ENCODE data around the gene KHSRP. TPM values are rescaled to one million over a fixed set of nuclear protein-coding genes. Genes with fewer than 3 reads are reported as not detected.
A peak's percentile ranks its signal among the peaks of the same experiment; 100 is the strongest.

The KHSRP gene
- total and polyA plus RNA-seq, 2 of the 13 experiments (the other 11 are each of a cell fraction or from before 2014, with no cell fraction given) = 72.1 to 129 TPM

DNA sequence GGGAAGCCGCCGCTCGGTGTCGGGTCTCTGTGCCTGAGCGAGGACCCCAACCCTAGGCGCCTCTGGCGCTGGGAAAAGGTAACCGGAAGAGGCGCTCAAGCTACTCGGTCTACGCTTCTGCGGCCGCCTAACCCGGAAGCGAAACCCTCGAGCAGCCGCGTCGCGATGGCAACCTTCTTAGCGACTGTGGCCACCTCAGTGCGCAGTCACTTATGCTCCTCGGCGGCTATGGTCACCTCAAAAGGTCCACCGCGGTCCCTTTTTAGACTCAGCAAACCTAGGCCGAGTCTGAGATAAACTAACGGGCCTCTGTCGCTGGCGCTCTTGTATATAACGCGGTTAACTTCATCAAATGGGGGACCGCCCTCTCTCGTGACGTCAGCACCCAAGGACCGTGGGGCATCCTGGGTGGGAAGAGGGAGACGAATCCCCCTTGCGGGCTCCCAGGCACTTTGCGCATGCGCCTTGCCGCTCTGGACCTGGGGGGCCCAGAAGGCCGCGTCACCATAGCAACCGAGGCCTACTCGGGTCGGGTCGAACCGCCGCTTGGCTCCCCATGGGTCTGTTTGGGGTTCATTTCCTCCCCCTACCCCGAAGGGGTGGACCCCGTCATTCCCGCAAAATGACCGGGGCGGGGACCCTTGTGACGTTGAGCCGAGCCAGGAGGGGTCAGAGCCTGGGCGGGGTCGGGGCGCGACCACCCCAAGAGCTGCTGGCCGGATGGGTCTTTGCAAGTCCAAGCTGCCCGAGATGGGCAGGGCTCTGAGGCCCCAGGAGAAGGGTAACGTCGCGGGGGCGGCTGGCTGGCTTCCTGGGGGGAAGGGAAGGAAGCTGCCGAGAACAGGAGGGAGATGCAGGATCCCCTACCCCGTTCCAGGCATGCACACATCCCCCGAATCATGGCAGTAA, 31.3 kb downstream of the KHSRP start, which contains the start of gene GTF2F1 (continued):
- TF ChIP-seq ZNF558 (CRISPR knock-in tag; IDR thresholded peaks at IDR 0.05; ENCODE audit: borderline replicate concordance) = no peak
- 0 out of 2 replicates have a peak, but pooled peaks have one; percentile 11 for TF ChIP-seq MEIS2 (CRISPR knock-in tag; IDR thresholded peaks at IDR 0.05)
- TF ChIP-seq ZNF747 (CRISPR knock-in tag; IDR thresholded peaks at IDR 0.05; ENCODE audit: borderline replicate concordance) = no peak
- TF ChIP-seq, protein P1, sequence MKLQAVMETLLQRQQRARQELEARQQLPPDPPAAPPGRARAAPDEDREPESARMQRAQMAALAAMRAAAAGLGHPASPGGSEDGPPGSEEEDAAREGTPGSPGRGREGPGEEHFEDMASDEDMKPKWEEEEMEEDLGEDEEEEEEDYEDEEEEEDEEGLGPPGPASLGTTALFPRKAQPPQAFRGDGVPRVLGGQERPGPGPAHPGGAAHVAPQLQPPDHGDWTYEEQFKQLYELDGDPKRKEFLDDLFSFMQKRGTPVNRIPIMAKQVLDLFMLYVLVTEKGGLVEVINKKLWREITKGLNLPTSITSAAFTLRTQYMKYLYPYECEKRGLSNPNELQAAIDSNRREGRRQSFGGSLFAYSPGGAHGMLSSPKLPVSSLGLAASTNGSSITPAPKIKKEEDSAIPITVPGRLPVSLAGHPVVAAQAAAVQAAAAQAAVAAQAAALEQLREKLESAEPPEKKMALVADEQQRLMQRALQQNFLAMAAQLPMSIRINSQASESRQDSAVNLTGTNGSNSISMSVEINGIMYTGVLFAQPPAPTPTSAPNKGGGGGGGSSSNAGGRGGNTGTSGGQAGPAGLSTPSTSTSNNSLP (IDR thresholded peaks at IDR 0.05; ENCODE audit: low read depth, low read length) = no peak
- TF ChIP-seq ZBTB4 (CRISPR knock-in tag; IDR thresholded peaks at IDR 0.05; ENCODE audit: borderline replicate concordance) = no peak
- TF ChIP-seq, protein P2, sequence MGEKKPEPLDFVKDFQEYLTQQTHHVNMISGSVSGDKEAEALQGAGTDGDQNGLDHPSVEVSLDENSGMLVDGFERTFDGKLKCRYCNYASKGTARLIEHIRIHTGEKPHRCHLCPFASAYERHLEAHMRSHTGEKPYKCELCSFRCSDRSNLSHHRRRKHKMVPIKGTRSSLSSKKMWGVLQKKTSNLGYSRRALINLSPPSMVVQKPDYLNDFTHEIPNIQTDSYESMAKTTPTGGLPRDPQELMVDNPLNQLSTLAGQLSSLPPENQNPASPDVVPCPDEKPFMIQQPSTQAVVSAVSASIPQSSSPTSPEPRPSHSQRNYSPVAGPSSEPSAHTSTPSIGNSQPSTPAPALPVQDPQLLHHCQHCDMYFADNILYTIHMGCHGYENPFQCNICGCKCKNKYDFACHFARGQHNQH (CRISPR knock-in tag; IDR thresholded peaks at IDR 0.05) = peak; percentile 16; the same call in 1 of the 2 replicates
- no peak for TF ChIP-seq TBL1XR1 (IDR thresholded peaks at IDR 0.05; ENCODE audit: borderline replicate concordance, low read length, partially characterized antibody)
- peak; percentile 95 for TF ChIP-seq SIN3A (IDR thresholded peaks at IDR 0.05; ENCODE audit: borderline replicate concordance, low read depth, low read length)
- TF ChIP-seq ZNF839 (CRISPR knock-in tag; IDR thresholded peaks at IDR 0.05; ENCODE audit: borderline replicate concordance) = no peak
- TF ChIP-seq ZGPAT (CRISPR knock-in tag; IDR thresholded peaks at IDR 0.05) = peak; percentile 72
- no peak for TF ChIP-seq KLF6 (CRISPR knock-in tag; IDR thresholded peaks at IDR 0.05)
- no peak for TF ChIP-seq RARG (CRISPR knock-in tag; IDR thresholded peaks at IDR 0.05; ENCODE audit: low read depth)
- no peak for TF ChIP-seq RCOR2 (CRISPR knock-in tag; IDR thresholded peaks at IDR 0.05)
- TF ChIP-seq ZMAT3 (CRISPR knock-in tag; conservative IDR thresholded peaks at IDR 0.05) = 0 out of 2 replicates have a peak, but pooled peaks have one; percentile 22
- no peak for TF ChIP-seq ZNF766 (CRISPR knock-in tag; IDR thresholded peaks at IDR 0.05; ENCODE audit: borderline replicate concordance)
- TF ChIP-seq ONECUT2 (CRISPR knock-in tag; IDR thresholded peaks at IDR 0.05) = no peak
- TF ChIP-seq MAFK (conservative IDR thresholded peaks at IDR 0.05 in 1 of 2, IDR thresholded peaks at IDR 0.05 in 1 of 2; ENCODE audit: low read length in 2 of 2) = no peak
- no peak for TF ChIP-seq SNAI1 (CRISPR knock-in tag; IDR thresholded peaks at IDR 0.05; ENCODE audit: borderline replicate concordance)
- peak; percentile 65; the same call in 1 of the 2 replicates for TF ChIP-seq DNMT1 (CRISPR knock-in tag; IDR thresholded peaks at IDR 0.05)
- TF ChIP-seq FOXM1 (CRISPR knock-in tag; IDR thresholded peaks at IDR 0.05) = no peak
- no peak for TF ChIP-seq PHB2 (IDR thresholded peaks at IDR 0.05; ENCODE audit: partially characterized antibody)
